ENCODE results near the gene C18orf54.

- TF ChIP-seq POLR2A (IDR thresholded peaks at IDR 0.05) (no peak), CTCF (IDR thresholded peaks at IDR 0.05) (no peak)
Observed at GRCh38 chr18:54381640-54382039, 23.9 kb downstream of the C18orf54 start.
